Left ventricle myocardium inferior (tissue), 1 donor: ENCODE results near the gene ANAPC15. TPM values are rescaled to one million over a fixed set of nuclear protein-coding genes. Genes with fewer than 3 reads are reported as not detected.

Source experiments
- DNase-seq: peaks from one replicate; pipeline ENCODE4 v3.0.0-alpha.2; 2020
- H3K27ac ChIP-seq: fragments of 200-600 bp; replicated peaks from 2 replicates; pipeline ENCODE4 v1.8.0; 2021
- H3K27me3 ChIP-seq: fragments of 200-600 bp; 2 replicates; pipeline ENCODE4 v1.8.0; 2021; ENCODE audit warnings: low read depth
- H3K36me3 ChIP-seq: fragments of 200-600 bp; 2 replicates; pipeline ENCODE4 v1.8.0; 2021
- H3K4me1 ChIP-seq: fragments of 200-600 bp; 2 replicates; pipeline ENCODE4 v1.8.0; 2021
- H3K4me3 ChIP-seq: fragments of 200-600 bp; 2 replicates; pipeline ENCODE4 v1.8.0; 2021; ENCODE audit warnings: mild to moderate bottlenecking, moderate library complexity
- H3K9me3 ChIP-seq: fragments of 200-600 bp; replicated peaks from 2 replicates; pipeline ENCODE4 v1.8.0; 2021
- intact Hi-C: fragments of 100-400 bp; cut with micrococcal nuclease; formaldehyde crosslinking; loops from one replicate; pipeline ENCODE4 v1.11.0; 2022
- total RNA-seq: library from RNA; stranded (reverse); fragmentation: NEBNext Ultra II Directional; extraction: Animal tissue kit (Norgen Biotek cat#: 25700); gene quantifications from one replicate; pipeline ENCODE4 v1.2.1, GENCODE V29; 2021
- TF ChIP-seq, protein P1 (sequence below): fragments of 200-600 bp; IDR thresholded peaks from 2 replicates; pipeline ENCODE4 v1.8.0; 2021; ENCODE audit warnings: antibody characterized with exemption, mild to moderate bottlenecking, borderline replicate concordance
- donor health status: DM: no; HTN: yes; CAD: no; lungs with severe emphysema.

The ANAPC15 gene
- total RNA-seq, 1 donor from 2014 or later, result 43.9 TPM

DNA sequence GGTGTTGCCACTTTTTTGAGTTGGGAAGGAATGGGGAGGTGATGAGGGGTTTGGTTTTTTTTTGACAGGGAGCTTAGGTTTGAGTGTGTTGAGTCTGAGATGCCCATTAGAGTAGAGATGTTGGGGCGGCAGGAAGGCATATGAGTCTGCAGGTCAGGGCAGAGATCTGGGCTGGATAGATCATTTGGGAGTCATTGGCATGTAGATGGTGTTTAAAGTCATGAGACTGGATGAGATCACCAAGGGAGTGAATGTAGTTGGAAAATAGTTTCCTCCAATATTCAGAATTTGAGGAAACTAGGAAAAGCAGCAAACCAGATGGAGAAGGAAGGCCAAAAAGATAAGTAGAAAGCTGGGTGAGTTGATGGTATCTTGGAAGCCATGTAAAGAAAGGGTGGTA lies 2.1 kb upstream of the ANAPC15 start:
- TF ChIP-seq, protein P1, sequence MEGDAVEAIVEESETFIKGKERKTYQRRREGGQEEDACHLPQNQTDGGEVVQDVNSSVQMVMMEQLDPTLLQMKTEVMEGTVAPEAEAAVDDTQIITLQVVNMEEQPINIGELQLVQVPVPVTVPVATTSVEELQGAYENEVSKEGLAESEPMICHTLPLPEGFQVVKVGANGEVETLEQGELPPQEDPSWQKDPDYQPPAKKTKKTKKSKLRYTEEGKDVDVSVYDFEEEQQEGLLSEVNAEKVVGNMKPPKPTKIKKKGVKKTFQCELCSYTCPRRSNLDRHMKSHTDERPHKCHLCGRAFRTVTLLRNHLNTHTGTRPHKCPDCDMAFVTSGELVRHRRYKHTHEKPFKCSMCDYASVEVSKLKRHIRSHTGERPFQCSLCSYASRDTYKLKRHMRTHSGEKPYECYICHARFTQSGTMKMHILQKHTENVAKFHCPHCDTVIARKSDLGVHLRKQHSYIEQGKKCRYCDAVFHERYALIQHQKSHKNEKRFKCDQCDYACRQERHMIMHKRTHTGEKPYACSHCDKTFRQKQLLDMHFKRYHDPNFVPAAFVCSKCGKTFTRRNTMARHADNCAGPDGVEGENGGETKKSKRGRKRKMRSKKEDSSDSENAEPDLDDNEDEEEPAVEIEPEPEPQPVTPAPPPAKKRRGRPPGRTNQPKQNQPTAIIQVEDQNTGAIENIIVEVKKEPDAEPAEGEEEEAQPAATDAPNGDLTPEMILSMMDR, result no peak
- H3K4me3 ChIP-seq, result no peak overlapping the region
- DNase-seq, result no peak
- no peaks in the 10 kb centered on the region for H3K9me3 ChIP-seq
- H3K27me3 ChIP-seq, result peaks cover 11% of the 10 kb centered on the region
- H3K4me1 ChIP-seq, result peaks cover 16% of the 10 kb centered on the region
- intact Hi-C loops, result no loop called here
- H3K36me3 ChIP-seq, result no peaks in the 10 kb centered on the region
- H3K27ac ChIP-seq, result no peak overlapping the region

DNA sequence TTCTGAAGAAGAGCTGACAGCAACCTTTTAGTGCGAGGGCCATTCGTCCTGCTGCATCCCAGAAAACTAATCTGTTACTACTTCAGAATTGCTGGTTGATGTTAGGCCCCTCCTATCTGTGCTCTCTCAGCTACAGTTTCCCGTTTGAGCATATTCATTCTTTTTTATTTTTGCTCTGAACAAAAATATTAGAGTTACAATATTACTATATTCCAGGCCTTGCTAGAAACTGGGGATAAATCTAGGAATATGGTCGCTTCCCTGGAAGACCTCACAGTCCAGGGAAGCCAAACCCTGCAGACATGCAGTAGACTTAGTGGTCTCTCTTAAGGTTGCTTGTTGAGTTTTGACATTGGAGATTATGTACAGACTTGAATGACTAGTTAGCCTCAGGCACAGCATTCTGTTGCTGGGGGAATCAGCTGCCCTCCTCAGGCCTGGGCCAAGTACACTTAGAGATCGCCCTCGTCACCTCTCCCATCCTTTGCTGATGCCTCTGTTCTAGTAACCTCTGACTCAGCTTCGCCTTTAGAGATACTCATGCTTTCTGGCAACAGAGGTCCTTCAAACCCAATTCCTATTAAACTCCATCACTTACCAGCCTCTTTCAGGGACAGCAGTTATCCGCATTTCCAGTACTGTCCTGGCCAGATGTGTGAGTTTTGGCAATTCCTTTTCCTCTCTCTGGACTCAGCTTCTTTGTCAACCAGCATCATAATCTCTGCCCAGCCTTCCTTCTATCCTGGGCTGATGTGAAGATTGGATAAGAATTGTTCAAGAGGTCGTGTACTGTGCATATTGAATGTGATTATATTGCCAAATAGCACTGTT lies 698 bp upstream of the ANAPC15 start:
- H3K4me1 ChIP-seq, result peaks cover 16% of the 10 kb centered on the region
- H3K27ac ChIP-seq, result peak overlapping the region; percentile 95
- TF ChIP-seq, protein P1, result no peak
- intact Hi-C loops, result no loop called here
- H3K9me3 ChIP-seq, result no peaks in the 10 kb centered on the region
- DNase-seq, result no peak
- H3K4me3 ChIP-seq, result peak overlapping the region; percentile 68
- peaks cover 7% of the 10 kb centered on the region for H3K27me3 ChIP-seq
- peaks cover 6% of the 10 kb centered on the region for H3K36me3 ChIP-seq

DNA sequence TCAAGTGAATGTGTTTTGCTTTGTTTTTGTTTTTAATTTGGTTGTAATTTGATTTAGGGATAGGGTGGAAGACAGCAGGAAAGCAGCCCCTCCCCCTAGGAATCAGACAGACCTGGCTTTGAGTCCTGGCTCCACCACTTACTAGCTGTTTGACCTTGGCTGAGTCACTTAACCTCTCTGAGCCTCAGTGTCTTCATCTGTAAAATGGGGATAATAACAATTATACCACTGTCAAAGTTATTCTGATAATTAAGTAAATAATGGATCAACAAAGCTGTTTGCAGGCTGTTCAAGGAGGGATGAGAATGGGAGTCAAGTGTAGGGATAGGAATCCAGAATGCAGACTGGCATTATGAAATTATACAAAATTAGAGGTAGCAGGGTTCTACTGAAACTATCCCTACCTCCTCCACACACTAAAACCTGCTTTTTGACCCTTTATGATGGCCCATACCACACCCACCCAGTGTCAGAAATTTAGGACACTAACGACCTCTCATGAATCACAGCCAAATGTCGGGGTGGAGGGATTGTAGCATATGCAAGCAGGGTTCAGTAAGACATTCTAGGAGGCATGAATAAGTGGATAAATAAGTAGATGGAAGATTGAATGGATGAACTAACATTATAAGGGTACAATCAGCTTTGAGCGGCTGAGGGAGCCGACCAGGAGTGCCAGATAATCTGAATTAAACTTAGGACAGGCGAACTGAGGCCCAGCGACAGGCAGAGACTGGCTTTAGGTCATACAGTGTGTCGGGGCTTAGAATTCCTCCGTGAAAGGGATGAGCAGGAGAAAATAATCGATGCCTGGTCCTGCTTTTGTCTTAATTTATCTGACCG lies 974 bp downstream of the ANAPC15 start:
- no peak for DNase-seq
- H3K27ac ChIP-seq, result peak overlapping the region; percentile 95
- H3K36me3 ChIP-seq, result peaks cover 7% of the 10 kb centered on the region
- TF ChIP-seq, protein P1, result no peak
- H3K27me3 ChIP-seq, result no peaks in the 10 kb centered on the region
- H3K9me3 ChIP-seq, result no peaks in the 10 kb centered on the region
- H3K4me3 ChIP-seq, result peak overlapping the region; percentile 68
- intact Hi-C loops, result no loop called here
- peaks cover 16% of the 10 kb centered on the region for H3K4me1 ChIP-seq

DNA sequence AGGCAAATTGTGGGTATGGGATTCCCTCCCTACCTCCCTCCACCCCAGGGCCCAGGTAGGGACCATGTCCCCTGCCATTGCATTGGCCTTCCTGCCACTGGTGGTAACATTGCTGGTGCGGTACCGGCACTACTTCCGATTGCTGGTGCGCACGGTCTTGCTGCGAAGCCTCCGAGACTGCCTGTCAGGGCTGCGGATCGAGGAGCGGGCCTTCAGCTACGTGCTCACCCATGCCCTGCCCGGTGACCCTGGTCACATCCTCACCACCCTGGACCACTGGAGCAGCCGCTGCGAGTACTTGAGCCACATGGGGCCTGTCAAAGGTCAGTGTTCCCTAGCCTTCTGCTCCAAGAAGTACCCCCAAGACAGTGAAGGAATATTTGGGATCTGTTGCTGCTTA lies 6.6 kb downstream of the ANAPC15 start, which contains the start of gene TOMT:
TSS of gene TOMT (plus strand) at position 37 of the 400 bp plus-strand sequence. CDS start at position 65, 28 bp downstream.
- Histone ChIP-seq H3K27ac (no peak within 1 kb of the TSS), H3K4me3 (no peak within 1 kb of the TSS), H3K9me3 (no peaks in the 10 kb centered on the region), H3K4me1 (peaks cover 29% of the 10 kb centered on the region), H3K27me3 (no peaks in the 10 kb centered on the region), H3K36me3 (peaks cover 8% of the 10 kb centered on the region)
- intact Hi-C loops, result no loop called here
- TF ChIP-seq, protein P1, result no peak
- no peak for DNase-seq

DNA sequence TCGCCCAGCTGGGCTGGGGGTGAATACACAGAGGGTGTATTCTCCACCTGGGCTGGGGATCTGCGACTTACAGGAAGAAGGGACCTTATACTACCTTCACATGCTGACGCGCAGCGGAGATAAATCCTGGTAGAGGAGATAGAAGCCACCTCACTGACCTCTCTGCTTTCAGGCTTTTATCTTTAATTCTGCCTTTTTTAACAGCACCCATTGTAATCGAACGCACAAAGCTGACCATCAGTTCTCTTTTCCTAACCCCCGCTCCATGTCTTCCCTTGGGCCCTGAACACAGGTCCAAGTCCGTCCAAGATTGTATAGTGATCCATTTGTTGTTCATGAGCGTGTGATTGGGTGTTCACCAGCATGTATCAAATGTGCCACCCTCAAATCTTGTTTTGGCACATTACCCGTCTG lies 8.7 kb downstream of the ANAPC15 start:
- H3K27me3 ChIP-seq, result no peaks in the 10 kb centered on the region
- TF ChIP-seq, protein P1, result no peak
- no peak for DNase-seq
- H3K27ac ChIP-seq, result peak overlapping the region; percentile 99
- H3K36me3 ChIP-seq, result peaks cover 17% of the 10 kb centered on the region
- peak overlapping the region; percentile 89 for H3K4me3 ChIP-seq
- no peaks in the 10 kb centered on the region for H3K9me3 ChIP-seq
- intact Hi-C loops, result no loop called here
- peaks cover 49% of the 10 kb centered on the region for H3K4me1 ChIP-seq
